GM12878 (cell line): ENCODE results near the gene CHD6. TPM values are rescaled to one million over a fixed set of nuclear protein-coding genes. Genes with fewer than 3 reads are reported as not detected.

ENCODE experiments used
- ATAC-seq: fragments of 200-7000 bp; cut with Tn5 transposase; 3 replicates; pipeline ENCODE4 v1.9.1; 2020; ENCODE audit warnings: mild to moderate bottlenecking, moderate library complexity
- BruUV-seq: library from RNA; stranded (reverse); fragments of 400-500 nt; replicated peaks from 2 replicates; lab custom pipeline; 2021; lab: Mats Ljungman, UMichigan
- CTCF ChIA-PET: fragments of 300-600 bp; sonication (Branson Sonifier 250); formaldehyde crosslinking; extraction: SDS; loops from one replicate; lab custom pipeline; 2021; ENCODE audit warnings: inconsistent platforms; lab: Yijun Ruan, JAX
- POLR2A ChIA-PET: fragments of 350-600 bp; formaldehyde crosslinking; extraction: SDS; loops from one replicate; lab custom pipeline; 2021; ENCODE audit warnings: inconsistent platforms; lab: Charles Lee
- RAD21 ChIA-PET: fragments of 300-600 bp; sonication (Branson Sonifier 250); formaldehyde crosslinking; loops from one replicate; lab custom pipeline; 2023; ENCODE audit warnings: antibody characterized with exemption; ENCODE audit not compliant: unreplicated experiment; lab: Charles Lee
- SMC1A ChIA-PET: fragments of 300-600 bp; sonication (Branson Sonifier 250); formaldehyde crosslinking; loops from one replicate; lab custom pipeline; 2023; ENCODE audit not compliant: unreplicated experiment, uncharacterized antibody; lab: Charles Lee
- DNase-seq: peaks from one replicate; pipeline ENCODE4 v3.0.0-alpha.2; 2011; ENCODE audit warnings: low read depth, low spot score
- FAIRE-seq: peaks from 3 replicates; lab custom pipeline; 2011; peaks lifted over from hg19 to GRCh38; lab: Jason Lieb, UNC
- H2AFZ ChIP-seq: 2 replicates; pipeline ENCODE4 v1.6.0; 2011; ENCODE audit warnings: low read depth, low read length, control low read depth; ENCODE audit not compliant: control insufficient read depth
- H3K27ac ChIP-seq: 2 replicates; pipeline ENCODE4 v1.5.1; 2011; ENCODE audit warnings: control low read depth; ENCODE audit not compliant: control insufficient read depth, insufficient read depth
- H3K27me3 ChIP-seq, 2 experiments: replicated peaks in 1 of 2; 2 replicates each; pipeline versions ENCODE4 v1.6.0 to v1.6.1; 2011; ENCODE audit warnings: low read length in 1 of 2; ENCODE audit not compliant: control insufficient read depth in 2 of 2, insufficient read depth in 2 of 2
- H3K36me3 ChIP-seq, 2 experiments: 2 replicates each; pipeline ENCODE4 v1.5.1; 2011; ENCODE audit warnings: low read length in 1 of 2; ENCODE audit not compliant: control insufficient read depth in 2 of 2, insufficient read depth in 2 of 2
- H3K4me1 ChIP-seq: 2 replicates; pipeline ENCODE4 v1.6.1; 2011; ENCODE audit warnings: mild to moderate bottlenecking, low read length, moderate library complexity, mixed read lengths; ENCODE audit not compliant: control insufficient read depth, insufficient read depth
- H3K4me2 ChIP-seq: 2 replicates; pipeline ENCODE4 v1.6.0; 2011; ENCODE audit warnings: control low read depth; ENCODE audit not compliant: control insufficient read depth, insufficient read depth
- H3K4me3 ChIP-seq: fragments of 200-600 bp; sonication (generic); 2 replicates; pipeline ENCODE4 v1.5.1; 2016
- H3K79me2 ChIP-seq: 2 replicates; pipeline ENCODE4 v1.6.0; 2011; ENCODE audit warnings: low read length; ENCODE audit not compliant: control insufficient read depth, insufficient read depth
- H3K9ac ChIP-seq: 2 replicates; pipeline ENCODE4 v1.8.0; 2011; ENCODE audit warnings: low read length, control low read depth, mixed read lengths; ENCODE audit not compliant: control insufficient read depth, insufficient read depth
- H3K9me3 ChIP-seq: replicated peaks from 3 replicates; pipeline ENCODE4 v1.5.1; 2011; ENCODE audit warnings: mild to moderate bottlenecking, low read length; ENCODE audit not compliant: control insufficient read depth, insufficient read depth
- H4K20me1 ChIP-seq: 2 replicates; pipeline ENCODE4 v1.6.0; 2011; ENCODE audit not compliant: control insufficient read depth, insufficient read depth
- BCL3 ChIP-seq: IDR thresholded peaks from 2 replicates; pipeline ENCODE4 v1.6.1; 2011; ENCODE audit warnings: borderline replicate concordance, low read depth, mild to moderate bottlenecking, moderate library complexity, low read length; ENCODE audit not compliant: insufficient read depth, poor library complexity, severe bottlenecking
- CBX5 ChIP-seq: sonication (generic); IDR thresholded peaks from 2 replicates; pipeline ENCODE4 v1.6.1; 2016; ENCODE audit warnings: low read depth, moderate library complexity, mild to moderate bottlenecking, inconsistent platforms
- CEBPB ChIP-seq, 2 experiments: fragments of 150-350 bp in 1 of 2; IDR thresholded peaks; 2 replicates each; pipeline ENCODE4 v1.6.1; 2012 to 2014; ENCODE audit warnings: low read depth in 2 of 2, low read length in 2 of 2, borderline replicate concordance in 1 of 2, inconsistent platforms in 1 of 2
- CTCF ChIP-seq, 3 experiments: IDR thresholded peaks in 2 of 3; conservative IDR thresholded peaks in 1 of 3; 2 replicates each; pipeline ENCODE4 v1.5.1; 2011; ENCODE audit warnings: low read depth in 3 of 3, low read length in 3 of 3, mild to moderate bottlenecking in 3 of 3, control low read depth in 2 of 3, moderate library complexity in 2 of 3, inconsistent platforms in 1 of 3, mixed read lengths in 1 of 3; ENCODE audit not compliant: control insufficient read depth in 2 of 3, insufficient read depth in 1 of 3; ENCODE audit errors: extremely low read depth in 1 of 3
- ELK1 ChIP-seq: IDR thresholded peaks from 2 replicates; pipeline ENCODE4 v1.6.1; 2012; ENCODE audit warnings: low read depth, low read length, improper control_type of control experiment
- EP300 ChIP-seq, 2 experiments: fragments of 150-350 bp in 1 of 2; IDR thresholded peaks; 2 replicates each; pipeline ENCODE4 v1.6.1; 2011 to 2012; ENCODE audit warnings: low read depth in 2 of 2, low read length in 2 of 2, borderline replicate concordance in 1 of 2, improper control_type of control experiment in 1 of 2, inconsistent platforms in 1 of 2; ENCODE audit not compliant: control insufficient read depth in 1 of 2
- IRF4 ChIP-seq: IDR thresholded peaks from 2 replicates; pipeline ENCODE4 v1.6.1; 2011; ENCODE audit warnings: low read depth, low read length
- MTA3 ChIP-seq: IDR thresholded peaks from 2 replicates; pipeline ENCODE4 v1.6.1; 2012; ENCODE audit warnings: low read length, inconsistent platforms, borderline replicate concordance
- NFIC ChIP-seq: IDR thresholded peaks from 2 replicates; pipeline ENCODE4 v1.6.1; 2012; ENCODE audit warnings: low read depth, mild to moderate bottlenecking, inconsistent platforms, low read length, moderate library complexity
- RBBP5 ChIP-seq: fragments of 200-600 bp; sonication (generic); conservative IDR thresholded peaks from 2 replicates; pipeline ENCODE4 v1.6.1; 2016
- RELA ChIP-seq: fragments of 450-650 bp; IDR thresholded peaks from 2 replicates; pipeline ENCODE4 v1.8.0; 2014; ENCODE audit warnings: borderline replicate concordance; ENCODE audit not compliant: partially characterized antibody
- SPI1 ChIP-seq: IDR thresholded peaks from 2 replicates; pipeline ENCODE4 v1.6.1; 2011; ENCODE audit warnings: low read depth, mild to moderate bottlenecking, low read length, moderate library complexity, borderline replicate concordance; ENCODE audit not compliant: insufficient read depth
- STAT1 ChIP-seq: fragments of 450-650 bp; conservative IDR thresholded peaks from 2 replicates; pipeline ENCODE4 v1.6.1; 2014; ENCODE audit warnings: antibody characterized with exemption, mild to moderate bottlenecking
- ZNF207 ChIP-seq: fragments of 450-650 bp; IDR thresholded peaks from 2 replicates; pipeline ENCODE4 v1.6.1; 2014; ENCODE audit warnings: antibody characterized with exemption, mild to moderate bottlenecking, borderline replicate concordance
- WGBS: methylation state at CpG from one replicate; pipeline ENCODE4 v1.1.6; 2016; ENCODE audit warnings: low lambda C conversion rate; ENCODE audit not compliant: insufficient replicate concordance, insufficient coverage; ENCODE audit errors: missing lambda C conversion rate; 5-methylcytosine and 5-hydroxymethylcytosine counted together
- in situ Hi-C: fragments of 300-500 bp; cut with MboI; formaldehyde crosslinking; loops from 9 replicates; pipeline ENCODE4 v1.14.3; 2018; ENCODE audit warnings: mixed read lengths
- intact Hi-C: fragments of 100-400 bp; cut with micrococcal nuclease; formaldehyde crosslinking; loops from one replicate; pipeline ENCODE4 v1.14.2; 2022; ENCODE audit not compliant: unreplicated experiment
- polyA plus RNA-seq, 11 experiments: library from polyadenylated mRNA; depleted of rRNA in 4 of 11; unstranded in 6 of 11; stranded (reverse) in 5 of 11; fragments of >200 nt; fragmentation: Nextera tagmentation in 4 of 11; fragmentation: Illumina TruSeq in 1 of 11; extraction: Ambion mirVana in 4 of 11; extraction: Trizol in 1 of 11; gene quantifications; 1 replicate in 1 of 11; 2 replicates in 10 of 11; pipeline versions ENCODE4 v1.2.1 to v1.2.3, GENCODE V29; 2011 to 2016; ENCODE audit warnings: inconsistent platforms in 2 of 11, missing spikeins in 2 of 11, low read depth in 1 of 11
- total RNA-seq, 4 experiments: library from RNA; depleted of rRNA in 3 of 4; stranded (reverse); fragments of >200 nt in 3 of 4; fragmentation: Illumina TruSeq in 1 of 4; extraction: Trizol in 1 of 4; gene quantifications; 2 replicates each; pipeline versions ENCODE4 v1.2.1 to v1.2.3, GENCODE V29; 2013 to 2021

CHD6 gene
- total and polyA plus RNA-seq, 10 of the 15 experiments (the other 5 are each of a cell fraction or from before 2014, with no cell fraction given), result 4.3 to 25.5 (median 17.1) TPM

- POLR2A ChIA-PET, result no interaction called here
- H3K27me3 ChIP-seq, result no peaks in the 10 kb centered on the region
- intact Hi-C loops (no loop called here), in situ Hi-C loops (no loop called here)
- BruUV-seq, result no TSS peak
- no peaks in the 10 kb centered on the region for H4K20me1 ChIP-seq
- no peak overlapping the region for H3K4me3 ChIP-seq
- H3K4me2 ChIP-seq, result no peak overlapping the region
- CTCF ChIA-PET, result no interaction called here
- no peak overlapping the region for H3K27ac ChIP-seq
- H3K9ac ChIP-seq, result no peak overlapping the region
- RAD21 ChIA-PET, result no interaction called here
- ATAC-seq, result no peak
- no peak for FAIRE-seq
- 43% methylated on average over 12 of the region's 12 CpGs for WGBS
- H3K36me3 ChIP-seq, result no peaks in the 10 kb centered on the region
- no peak overlapping the region for H2AFZ ChIP-seq
- SMC1A ChIA-PET, result no interaction called here
- no peaks in the 10 kb centered on the region for H3K4me1 ChIP-seq
- H3K79me2 ChIP-seq, result no peaks in the 10 kb centered on the region
- TF ChIP-seq EP300 (IDR thresholded peaks at IDR 0.05; ENCODE audit: borderline replicate concordance in 1 of 2, control insufficient read depth in 1 of 2, low read depth in 2 of 2, low read length in 2 of 2) (no peak), NFIC (no peak), CTCF (IDR thresholded peaks at IDR 0.05 in 2 of 3, conservative IDR thresholded peaks at IDR 0.05 in 1 of 3; ENCODE audit: control insufficient read depth in 2 of 3, extremely low read depth in 1 of 3, insufficient read depth in 1 of 3, low read depth in 3 of 3, low read length in 3 of 3) (no peak), ELK1 (no peak), CEBPB (IDR thresholded peaks at IDR 0.05; ENCODE audit: borderline replicate concordance in 1 of 2, low read depth in 2 of 2, low read length in 2 of 2) (no peak), MTA3 (no peak), STAT1 (no peak), ZNF207 (no peak), BCL3 (no peak), RBBP5 (no peak), IRF4 (no peak), RELA (no peak), CBX5 (no peak), SPI1 (no peak)
- H3K9me3 ChIP-seq, result no peaks in the 10 kb centered on the region
- DNase-seq, result no peak
Observed at GRCh38 chr20:41392871-41393704, 225.1 kb downstream of the CHD6 start.
